ENCODE measurements around the gene ADAMTS17.
"Not testable (repeated sequence)": the region's sequence is repeated elsewhere in the genome, so short reads cannot be mapped to it uniquely, and the experiment has no call there.

The ADAMTS17 gene

GRCh38 chr15:100107151-100107550 lies 234.6 kb downstream of the ADAMTS17 start:
- DNase-seq (ENCODE audit: low read depth): no peak

- no peak for DNase-seq (ENCODE audit: low read depth)
Measured at GRCh38 chr15:100106732-100107131, 235.0 kb downstream of the ADAMTS17 start.

- DNase-seq (ENCODE audit: low read depth): no peak
Measured at GRCh38 chr15:100105101-100105500, 236.7 kb downstream of the ADAMTS17 start.

DNA sequence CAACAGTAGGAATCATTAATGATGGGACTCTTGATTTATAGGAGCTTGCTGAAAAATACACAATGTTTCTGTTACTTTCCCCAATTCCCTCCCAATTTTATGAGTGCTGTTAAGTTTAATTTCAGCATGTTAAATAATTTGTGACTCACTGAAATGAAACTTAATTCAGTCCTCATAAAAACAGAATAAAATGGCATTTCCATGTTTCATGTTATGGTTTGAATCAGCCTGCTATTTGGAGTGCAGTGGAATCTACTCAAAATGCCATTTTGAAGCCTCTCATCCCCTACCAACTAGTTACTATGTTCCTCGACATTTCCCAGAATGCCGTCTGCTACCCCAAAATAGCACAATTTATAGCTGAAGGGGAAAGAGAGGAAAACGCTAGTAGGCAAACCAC lies 237.5 kb downstream of the ADAMTS17 start:
- no peak for DNase-seq (ENCODE audit: low read depth)

- DNase-seq (ENCODE audit: low read depth): no peak
Measured at GRCh38 chr15:100103828-100104227, 237.9 kb downstream of the ADAMTS17 start.

DNA sequence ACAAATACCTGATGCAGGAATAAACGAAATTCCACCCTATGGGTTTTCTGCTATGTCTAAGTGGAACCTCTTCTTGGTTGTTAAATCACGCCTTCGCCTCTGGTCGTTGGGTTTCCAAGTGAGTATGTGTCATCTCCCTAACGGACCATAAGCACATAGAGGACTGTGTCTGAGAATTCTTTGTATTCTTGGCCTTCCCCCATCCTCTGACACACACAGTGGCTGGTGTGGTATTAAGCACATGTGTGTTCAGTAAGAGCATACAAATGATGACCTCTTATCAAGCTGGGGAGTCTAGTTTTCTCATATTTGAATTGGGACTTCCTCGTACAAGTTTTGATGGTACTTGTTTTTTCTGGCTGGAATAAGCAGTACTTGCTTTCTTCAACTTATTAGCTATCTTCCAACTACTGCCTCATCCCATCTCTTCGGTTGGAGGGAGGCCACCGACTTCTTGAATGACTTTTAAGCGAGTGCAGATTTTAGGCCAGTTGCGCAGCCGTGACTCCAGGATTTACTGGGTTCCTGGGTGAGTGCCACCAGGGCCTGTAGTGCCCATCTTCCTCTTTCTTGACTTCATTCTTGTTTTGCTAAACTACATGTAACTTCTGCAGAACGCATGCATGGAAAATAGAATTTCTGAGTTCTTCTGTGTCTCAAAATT lies 240.2 kb downstream of the ADAMTS17 start:
- DNase-seq (ENCODE audit: low read depth): no peak

DNA sequence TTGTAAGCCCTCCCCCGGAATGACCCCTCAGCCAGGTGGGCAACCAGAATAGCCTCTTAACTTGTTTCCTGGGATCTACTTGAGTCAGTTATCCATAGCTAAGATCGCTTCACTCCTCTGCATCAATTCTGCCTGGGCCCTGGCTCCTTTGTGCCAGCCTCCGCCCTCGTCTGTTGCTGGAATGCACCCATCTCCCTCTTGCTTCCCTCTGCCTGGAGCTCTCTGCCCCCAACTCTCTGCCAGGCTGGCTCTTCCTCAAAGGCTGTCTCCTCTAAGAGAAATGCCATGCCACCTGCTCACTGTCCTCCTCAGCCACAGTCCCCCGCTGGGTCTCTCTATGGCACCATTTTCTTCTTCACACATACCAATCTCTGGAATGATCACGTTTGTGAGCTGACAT lies 240.8 kb downstream of the ADAMTS17 start:
- DNase-seq (ENCODE audit: low read depth): no peak

GRCh38 chr15:100099976-100100375 lies 241.8 kb downstream of the ADAMTS17 start:
- no peak for DNase-seq (ENCODE audit: low read depth)

DNA sequence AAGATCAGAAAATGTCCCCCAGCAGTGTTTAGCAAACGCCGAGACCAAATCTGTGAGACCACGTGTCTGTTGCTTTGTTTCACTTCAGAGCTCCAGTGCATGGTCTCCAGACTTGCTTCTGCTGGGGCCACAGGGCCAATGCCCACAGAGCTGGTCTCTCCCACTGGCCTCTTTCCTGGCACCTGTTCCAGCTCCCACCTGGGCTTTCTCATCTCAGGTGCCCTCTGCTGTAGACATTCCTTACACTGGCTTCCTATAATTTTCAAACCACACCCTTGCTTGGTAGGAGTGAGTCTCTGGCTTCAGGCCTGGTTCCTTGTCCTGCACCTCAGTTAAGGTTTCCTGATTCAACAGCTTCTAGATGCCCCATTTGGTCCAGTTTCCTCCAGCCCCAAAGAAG lies 243.1 kb downstream of the ADAMTS17 start:
- no peak for DNase-seq (ENCODE audit: low read depth)

- no peak for DNase-seq (ENCODE audit: low read depth)
Measured at GRCh38 chr15:100097342-100098127, 244.2 kb downstream of the ADAMTS17 start.

DNA sequence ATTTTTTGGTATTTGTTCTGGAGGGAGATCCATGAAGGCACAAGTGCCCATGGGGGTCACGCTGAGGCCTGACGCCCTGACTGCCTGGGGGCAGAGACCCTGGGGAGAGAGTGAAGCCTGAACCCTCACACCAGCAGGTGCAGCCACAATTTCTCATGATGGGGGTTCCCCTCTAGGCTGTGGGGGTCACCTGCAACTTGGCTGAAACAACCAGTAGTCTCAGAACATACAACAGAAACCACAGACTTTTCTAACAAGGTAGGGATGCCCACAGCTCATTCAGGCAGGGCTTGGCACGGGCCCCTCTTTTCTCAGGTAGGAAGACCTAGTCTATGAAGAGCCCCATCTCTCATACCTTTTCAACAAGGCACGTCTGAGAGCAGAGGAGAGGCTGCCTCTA lies 245.1 kb downstream of the ADAMTS17 start:
- DNase-seq (ENCODE audit: low read depth): no peak

DNA sequence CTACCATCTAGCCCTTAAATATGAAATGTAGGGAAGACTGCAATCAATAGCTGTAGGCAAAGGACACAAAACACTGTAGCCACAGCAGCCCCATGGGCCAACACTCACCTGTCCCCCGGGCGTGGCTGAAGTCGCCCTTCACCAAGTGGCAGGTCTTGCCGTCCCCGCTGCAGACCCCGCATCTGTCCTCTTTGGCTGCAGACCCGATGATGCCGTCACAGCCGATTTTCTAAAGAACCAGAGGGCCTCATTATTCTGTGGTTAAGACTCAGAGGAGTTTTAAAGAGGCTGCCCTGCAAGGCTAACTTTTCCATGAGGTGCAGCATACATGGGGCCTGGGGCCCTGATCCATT lies 245.6 kb downstream of the ADAMTS17 start:
- no peak for DNase-seq (ENCODE audit: low read depth)

DNA sequence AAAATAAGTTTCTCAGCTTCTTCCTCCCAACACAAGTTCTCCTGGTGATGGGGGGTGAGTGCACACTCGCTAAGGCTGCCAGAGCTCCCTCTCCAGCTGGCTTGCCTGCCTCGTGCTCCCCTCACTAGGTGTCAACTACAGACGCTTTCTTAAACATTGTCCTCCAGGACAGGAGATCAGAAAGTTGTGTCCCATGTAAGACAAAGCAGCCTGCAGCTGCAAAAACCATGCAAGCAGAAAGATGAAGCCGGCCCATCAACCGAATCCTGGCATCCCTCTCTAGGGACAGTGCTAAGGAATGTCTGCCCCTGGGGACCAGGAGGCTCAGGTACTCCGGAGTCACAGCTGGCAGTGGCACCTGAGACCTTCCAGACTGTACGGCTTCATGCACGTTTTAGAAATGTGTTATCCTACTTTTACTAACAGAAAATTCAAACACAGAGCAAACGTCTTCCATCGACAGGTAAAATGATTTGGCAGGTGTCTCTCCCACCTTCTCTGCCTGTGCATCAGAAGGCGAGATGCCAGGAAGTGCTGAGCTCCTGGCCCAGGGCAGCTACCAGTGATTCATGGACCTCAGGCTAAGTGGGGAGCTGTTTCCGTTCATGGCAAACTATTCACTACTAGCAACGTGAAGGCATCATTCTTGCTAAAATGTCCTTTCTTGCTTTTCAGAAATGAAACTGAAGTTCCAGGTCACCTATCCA lies 246.1 kb downstream of the ADAMTS17 start:
- DNase-seq (ENCODE audit: low read depth): no peak

DNA sequence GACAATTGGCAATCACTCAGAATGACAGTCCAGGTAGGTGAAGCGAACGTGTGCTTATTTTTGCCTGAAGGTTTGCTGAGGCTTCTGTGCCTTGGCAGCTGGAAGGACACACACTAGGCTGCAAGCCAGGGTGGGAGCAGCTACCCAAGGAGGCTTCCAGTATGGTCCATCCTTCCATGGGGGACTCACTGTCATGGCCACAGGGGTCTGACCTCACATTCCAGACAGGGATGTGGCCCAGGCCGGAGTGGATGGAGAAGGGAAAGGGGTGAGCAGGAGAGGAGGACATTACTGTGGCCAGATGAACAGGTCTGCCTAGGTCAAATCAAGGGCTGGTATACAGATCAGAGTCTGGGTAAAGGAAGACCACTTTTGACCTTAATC lies 247.7 kb downstream of the ADAMTS17 start:
- DNase-seq (ENCODE audit: low read depth): no peak

DNA sequence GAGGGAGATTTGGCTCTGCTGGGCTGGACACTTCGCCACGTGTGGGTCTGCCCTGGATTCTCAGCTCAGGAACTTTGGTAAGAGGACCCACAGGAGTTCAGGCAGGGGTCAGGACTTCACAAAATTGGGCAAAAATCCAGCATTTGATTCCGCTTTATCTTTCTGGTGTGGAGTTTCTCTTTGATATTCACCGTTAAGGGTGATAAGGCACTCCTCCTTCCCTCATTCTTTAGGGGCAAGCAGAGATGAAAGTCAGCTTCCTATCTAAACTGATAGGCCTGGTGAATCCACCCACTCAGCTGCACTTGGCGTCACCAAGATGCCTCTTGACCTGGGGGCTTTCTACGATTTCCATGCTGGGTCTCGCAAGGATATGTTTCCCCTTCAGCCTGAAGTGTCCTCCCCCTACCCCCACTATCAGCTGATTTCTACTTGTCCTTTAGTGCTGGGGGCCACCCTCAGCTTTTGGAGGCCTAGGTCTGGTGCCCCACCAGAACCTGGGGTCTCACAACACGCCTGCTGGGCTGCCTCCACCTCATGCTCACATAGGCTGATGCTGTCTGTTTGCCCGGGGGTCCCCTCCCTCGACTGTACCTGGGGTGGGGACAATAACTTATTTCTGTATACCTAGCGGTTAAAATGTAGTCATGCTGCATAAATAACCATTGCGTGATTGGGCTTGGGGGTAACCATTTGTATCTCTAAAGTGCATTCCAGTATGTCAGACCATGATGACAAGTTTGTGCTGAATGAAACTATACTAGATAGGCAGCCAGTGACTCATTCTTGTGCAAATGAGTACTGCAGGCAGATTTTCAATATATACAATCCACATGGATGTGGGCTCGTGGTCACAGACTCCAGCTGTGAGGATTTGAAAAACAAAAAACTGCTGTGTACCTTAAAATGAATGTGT lies 248.3 kb downstream of the ADAMTS17 start:
- no peak for DNase-seq (ENCODE audit: low read depth)

- DNase-seq (ENCODE audit: low read depth): no peak
Measured at GRCh38 chr15:100092034-100092433, 249.7 kb downstream of the ADAMTS17 start.

DNA sequence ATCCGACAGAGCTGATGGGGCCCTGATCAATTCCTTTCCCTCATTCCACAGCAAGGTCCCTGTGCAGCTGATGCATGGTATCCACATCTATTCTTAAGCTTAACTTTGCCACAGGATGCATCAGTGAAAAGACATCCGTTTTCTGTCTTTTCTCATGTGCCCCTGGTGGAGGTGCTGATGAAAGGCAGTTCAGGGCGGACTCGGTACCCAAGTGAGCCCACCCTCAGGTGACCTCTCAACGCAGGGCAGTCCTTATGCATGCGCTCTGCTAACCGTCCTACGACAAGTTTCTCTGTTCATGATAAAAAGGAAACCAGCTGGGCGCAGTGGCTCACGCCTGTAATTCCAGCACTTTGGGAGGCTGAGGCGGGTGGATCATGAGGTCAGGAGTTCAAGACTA lies 251.4 kb downstream of the ADAMTS17 start:
- no peak for DNase-seq (ENCODE audit: low read depth)

GRCh38 chr15:100084042-100084821 lies 257.5 kb downstream of the ADAMTS17 start:
- not testable (repeated sequence) for DNase-seq (ENCODE audit: low read depth)

DNA sequence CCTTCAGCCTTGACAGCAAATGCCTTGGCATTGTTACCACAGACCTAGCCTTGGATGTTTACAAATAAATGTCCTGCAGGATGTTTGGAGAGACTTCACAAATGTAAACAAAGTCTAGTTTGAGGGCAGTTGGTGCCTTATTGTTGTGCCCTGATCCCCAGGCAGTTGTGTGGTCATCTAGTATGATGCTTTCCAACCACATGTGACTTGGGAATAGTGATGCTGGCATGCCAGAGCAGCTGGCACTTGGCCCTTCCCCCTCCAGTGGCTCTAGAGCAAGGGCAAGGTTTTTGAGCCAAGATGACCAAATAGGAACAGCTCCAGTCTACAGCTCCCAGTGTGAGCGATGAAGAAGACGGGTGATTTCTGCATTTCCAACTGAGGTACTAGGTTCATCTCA lies 258.2 kb downstream of the ADAMTS17 start:
- DNase-seq (ENCODE audit: low read depth): no peak

GRCh38 chr15:100082761-100083402 lies 258.9 kb downstream of the ADAMTS17 start:
- DNase-seq (ENCODE audit: low read depth): no peak

- DNase-seq (ENCODE audit: low read depth): no peak
Measured at GRCh38 chr15:100081454-100081853, 260.3 kb downstream of the ADAMTS17 start.
